OCI-LY3 (cell line): ENCODE results near the gene PIP4P1.

Source experiments
- CTCF ChIP-seq: fragments of 200-600, 300-600 bp; sonication (generic); IDR thresholded peaks from 2 replicates; pipeline ENCODE4 v1.5.1; 2014; ENCODE audit warnings: antibody characterized with exemption, low read length, low read depth
- EZH2phosphoT487 ChIP-seq: fragments of 200-600 bp; shearing (Covaris generic); IDR thresholded peaks from 2 replicates; pipeline ENCODE4 v1.6.1; 2018; ENCODE audit warnings: antibody characterized with exemption, mixed run types, low read depth

GRCh38 chr14:20438664-20439063, 22.6 kb downstream of the PIP4P1 start:
- TF ChIP-seq CTCF (no peak), EZH2phosphoT487 (no peak)
